NB4 (cell line): ENCODE data around the gene ATP11A.
"Not testable (repeated sequence)": the region's sequence is repeated elsewhere in the genome, so short reads cannot be mapped to it uniquely, and the experiment has no call there.

Source experiments
- DNase-seq: peaks from one replicate; pipeline ENCODE4 v3.0.0; 2010; ENCODE audit warnings: low read depth
- H3K4me3 ChIP-seq: one replicate; pipeline ENCODE4 v1.5.1; 2011; ENCODE audit warnings: mild to moderate bottlenecking, low read depth, low read length, moderate library complexity
- CTCF ChIP-seq: IDR thresholded peaks from one replicate; pipeline ENCODE4 v1.5.1; 2012; ENCODE audit warnings: low read depth, low read length
- MAX ChIP-seq: IDR thresholded peaks from 2 replicates; pipeline ENCODE4 v1.6.1; 2011; ENCODE audit warnings: low read depth, low read length
- MYC ChIP-seq: IDR thresholded peaks from 2 replicates; pipeline ENCODE4 v1.6.1; 2011; ENCODE audit warnings: low read depth, low read length
- POLR2A ChIP-seq: IDR thresholded peaks from 2 replicates; pipeline ENCODE4 v1.6.1; 2011; ENCODE audit warnings: mild to moderate bottlenecking; ENCODE audit not compliant: insufficient read length; ENCODE audit errors: extremely low read depth

ATP11A gene

GRCh38 chr13:112861876-112862615, 172.2 kb downstream of the ATP11A start:
- no peak overlapping the region for H3K4me3 ChIP-seq
- no peak for DNase-seq
- no peak for TF ChIP-seq CTCF
- no peak for TF ChIP-seq MAX
- no peak for TF ChIP-seq POLR2A
- no peak for TF ChIP-seq MYC

- H3K4me3 ChIP-seq, DNase-seq: not testable (repeated sequence)
Measured at GRCh38 chr13:112863356-112863755, 173.5 kb downstream of the ATP11A start.

- not testable (repeated sequence) for H3K4me3 ChIP-seq, DNase-seq
Measured at GRCh38 chr13:112865478-112865877, 175.6 kb downstream of the ATP11A start.

- no peak overlapping the region for H3K4me3 ChIP-seq
- DNase-seq: no peak
- TF ChIP-seq POLR2A (no peak), MAX (no peak), CTCF (no peak), MYC (no peak)
Measured at GRCh38 chr13:112867301-112867711, 177.5 kb downstream of the ATP11A start.

- TF ChIP-seq CTCF: no peak
- TF ChIP-seq MYC: no peak
- no peak for TF ChIP-seq MAX
- TF ChIP-seq POLR2A: no peak
- H3K4me3 ChIP-seq: no peak overlapping the region
- DNase-seq: no peak
Measured at GRCh38 chr13:112868308-112868707, 178.5 kb downstream of the ATP11A start.

- no peak overlapping the region for H3K4me3 ChIP-seq
- TF ChIP-seq POLR2A (no peak), MYC (no peak), MAX (no peak), CTCF (no peak)
- no peak for DNase-seq
Measured at GRCh38 chr13:112869202-112870050, 179.6 kb downstream of the ATP11A start.

- TF ChIP-seq MAX (no peak), MYC (no peak)
- no peak for DNase-seq
Measured at GRCh38 chr13:112870051-112870331, 180.2 kb downstream of the ATP11A start.

More at GRCh38 chr13:112870051-112870331, 180.2 kb downstream of the ATP11A start:
- H3K4me3 ChIP-seq: no peak overlapping the region
